Measurements from ENCODE around the gene ZNF525.
"Not testable (repeated sequence)": the region's sequence is repeated elsewhere in the genome, so short reads cannot be mapped to it uniquely, and the experiment has no call there.

DNA sequence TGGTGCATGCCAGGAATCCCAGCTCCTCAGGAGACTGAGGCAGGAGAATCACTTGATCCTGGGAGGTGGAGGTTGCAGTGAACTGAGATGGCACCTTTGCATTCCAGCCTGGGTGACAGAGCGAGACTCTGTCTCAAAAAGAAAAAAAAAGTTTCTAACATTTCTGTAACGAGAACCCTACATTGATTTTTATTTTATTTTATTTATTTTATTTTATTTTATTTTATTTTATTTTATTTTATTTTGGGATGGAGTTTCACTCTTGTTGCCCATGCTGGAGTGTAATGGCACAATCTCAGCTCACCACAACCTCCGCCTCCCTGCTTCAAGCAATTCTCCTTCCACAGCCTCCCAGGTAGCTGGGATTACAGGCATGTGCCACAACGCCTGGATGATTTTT, 21.1 kb upstream of the ZNF525 start:
- TF ChIP-seq, protein P1, sequence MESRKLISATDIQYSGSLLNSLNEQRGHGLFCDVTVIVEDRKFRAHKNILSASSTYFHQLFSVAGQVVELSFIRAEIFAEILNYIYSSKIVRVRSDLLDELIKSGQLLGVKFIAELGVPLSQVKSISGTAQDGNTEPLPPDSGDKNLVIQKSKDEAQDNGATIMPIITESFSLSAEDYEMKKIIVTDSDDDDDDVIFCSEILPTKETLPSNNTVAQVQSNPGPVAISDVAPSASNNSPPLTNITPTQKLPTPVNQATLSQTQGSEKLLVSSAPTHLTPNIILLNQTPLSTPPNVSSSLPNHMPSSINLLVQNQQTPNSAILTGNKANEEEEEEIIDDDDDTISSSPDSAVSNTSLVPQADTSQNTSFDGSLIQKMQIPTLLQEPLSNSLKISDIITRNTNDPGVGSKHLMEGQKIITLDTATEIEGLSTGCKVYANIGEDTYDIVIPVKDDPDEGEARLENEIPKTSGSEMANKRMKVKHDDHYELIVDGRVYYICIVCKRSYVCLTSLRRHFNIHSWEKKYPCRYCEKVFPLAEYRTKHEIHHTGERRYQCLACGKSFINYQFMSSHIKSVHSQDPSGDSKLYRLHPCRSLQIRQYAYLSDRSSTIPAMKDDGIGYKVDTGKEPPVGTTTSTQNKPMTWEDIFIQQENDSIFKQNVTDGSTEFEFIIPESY (IDR thresholded peaks at IDR 0.05), result not testable (repeated sequence)
- not testable (repeated sequence) for TF ChIP-seq CTCF (IDR thresholded peaks at IDR 0.05; ENCODE audit: low read depth, low read length, missing input control); HNF4G (IDR thresholded peaks at IDR 0.05); EGR1 (IDR thresholded peaks at IDR 0.05; ENCODE audit: low read depth in 2 of 2); MAX (IDR thresholded peaks at IDR 0.05); FOXA1 (IDR thresholded peaks at IDR 0.05); RAD21 (IDR thresholded peaks at IDR 0.05); TAF1 (conservative IDR thresholded peaks at IDR 0.05); JUND (IDR thresholded peaks at IDR 0.05); FOXA2 (IDR thresholded peaks at IDR 0.05); SP1 (IDR thresholded peaks at IDR 0.05); YY1 (IDR thresholded peaks at IDR 0.05)

Data from liver (tissue), 3 donors.